Stimulated activated CD8-positive, alpha-beta memory T cell treated with anti-CD3 and anti-CD28 coated beads, Interleukin-15, amount 100 ng/mL, for 4 hours (primary cell): ENCODE data around the gene PARD3.

ENCODE experiments used
- DNase-seq, 2 donors: peaks; one replicate each; pipeline ENCODE4 v3.0.0-alpha.2; 2020; ENCODE audit warnings: low read depth in 2 of 2

The PARD3 gene

GRCh38 chr10:34184939-34185386 lies 630.1 kb downstream of the PARD3 start:
- DNase-seq: no peak

GRCh38 chr10:34184397-34184796 lies 630.7 kb downstream of the PARD3 start:
- no peak for DNase-seq

- DNase-seq: no peak
These were observed 631.9 kb downstream of the PARD3 start for GRCh38 chr10:34183016-34183796.

- no peak for DNase-seq
These were observed 633.4 kb downstream of the PARD3 start for GRCh38 chr10:34181553-34182300.

- DNase-seq: no peak
These were observed 634.3 kb downstream of the PARD3 start for GRCh38 chr10:34180749-34181148.

GRCh38 chr10:34179280-34179679 lies 635.8 kb downstream of the PARD3 start:
- no peak for DNase-seq

- DNase-seq: no peak
These were observed 636.3 kb downstream of the PARD3 start for GRCh38 chr10:34178756-34179155.

- no peak for DNase-seq
These were observed 636.9 kb downstream of the PARD3 start for GRCh38 chr10:34178196-34178595.

GRCh38 chr10:34177445-34177844 lies 637.7 kb downstream of the PARD3 start:
- DNase-seq: no peak

- no peak for DNase-seq
These were observed 638.7 kb downstream of the PARD3 start for GRCh38 chr10:34176351-34176750.

- no peak for DNase-seq
These were observed 640.0 kb downstream of the PARD3 start for GRCh38 chr10:34175121-34175520.

- DNase-seq: no peak
These were observed 642.1 kb downstream of the PARD3 start for GRCh38 chr10:34172936-34173533.

GRCh38 chr10:34171957-34172527 lies 643.1 kb downstream of the PARD3 start:
- DNase-seq: no peak

- DNase-seq: no peak
These were observed 645.4 kb downstream of the PARD3 start for GRCh38 chr10:34169677-34170076.

- no peak for DNase-seq
These were observed 646.0 kb downstream of the PARD3 start for GRCh38 chr10:34169131-34169530.

GRCh38 chr10:34168439-34168838 lies 646.7 kb downstream of the PARD3 start:
- DNase-seq: no peak

- DNase-seq: no peak
These were observed 648.3 kb downstream of the PARD3 start for GRCh38 chr10:34166823-34167222.

GRCh38 chr10:34166354-34166753 lies 648.7 kb downstream of the PARD3 start:
- DNase-seq: no peak

GRCh38 chr10:34164029-34164428 lies 651.1 kb downstream of the PARD3 start:
- no peak for DNase-seq

- DNase-seq: no peak
These were observed 651.8 kb downstream of the PARD3 start for GRCh38 chr10:34163075-34163905.

GRCh38 chr10:34161777-34162370 lies 653.2 kb downstream of the PARD3 start:
- no peak for DNase-seq
